Fibroblast of skin of left quadriceps (primary cell): ENCODE measurements around the gene RNU6-8.

ENCODE experiments used
- DNase-seq, 2 experiments: peaks; one replicate each; pipeline ENCODE4 v3.0.0-alpha.2; 2013; ENCODE audit warnings: low read depth in 2 of 2

RNU6-8 gene

GRCh38 chr14:32202998-32203882 lies at the start of gene RNU6-8:
Gene RNU6-8 (minus strand): TSS chr14:32203269.
- peak; percentile 75 for DNase-seq

- peak; percentile 57 to 60 for DNase-seq
Measured at GRCh38 chr14:32252030-32252670, 49.1 kb upstream of the RNU6-8 start.

DNA sequence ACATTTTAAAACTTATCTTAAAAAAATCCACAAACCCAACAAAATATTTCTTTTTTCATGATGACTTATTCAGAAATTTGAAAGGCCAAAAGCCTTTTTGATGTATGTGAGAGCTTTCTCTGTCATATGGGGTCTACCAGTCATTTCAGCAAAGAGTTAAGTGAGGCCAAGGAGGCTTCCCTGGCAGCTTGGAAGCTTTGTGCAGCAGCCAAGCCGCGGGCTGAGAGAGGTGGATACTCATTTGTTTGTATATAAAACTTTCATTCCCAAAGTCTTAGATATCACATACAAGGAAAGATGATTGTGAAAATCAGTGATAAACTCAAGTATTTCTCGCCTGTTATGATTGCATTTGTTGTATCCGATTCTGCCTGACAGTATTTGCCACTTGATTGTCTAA lies 48.5 kb upstream of the RNU6-8 start:
- no peak for DNase-seq

GRCh38 chr14:32250681-32251080 lies 47.6 kb upstream of the RNU6-8 start:
- no peak for DNase-seq

DNA sequence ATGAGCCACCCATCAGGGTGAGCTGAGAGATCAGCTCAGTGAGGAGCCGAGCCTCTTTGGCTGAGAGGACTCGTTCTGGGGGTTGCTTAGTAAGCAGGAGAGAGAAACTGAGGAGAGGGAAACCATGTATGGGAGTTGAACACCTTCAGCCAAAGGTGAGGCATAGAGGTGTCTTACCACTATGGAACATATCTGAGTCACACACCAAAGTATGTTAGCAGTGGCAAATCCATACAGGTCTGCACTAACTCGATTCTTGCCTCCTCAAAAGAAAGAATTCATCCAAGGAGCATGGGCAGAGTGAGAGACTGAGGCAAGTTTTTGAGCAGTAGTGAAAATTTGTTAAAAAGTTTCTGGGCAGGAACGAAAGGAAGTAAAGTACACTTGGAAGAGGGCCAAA lies 46.7 kb upstream of the RNU6-8 start:
- no peak for DNase-seq

DNA sequence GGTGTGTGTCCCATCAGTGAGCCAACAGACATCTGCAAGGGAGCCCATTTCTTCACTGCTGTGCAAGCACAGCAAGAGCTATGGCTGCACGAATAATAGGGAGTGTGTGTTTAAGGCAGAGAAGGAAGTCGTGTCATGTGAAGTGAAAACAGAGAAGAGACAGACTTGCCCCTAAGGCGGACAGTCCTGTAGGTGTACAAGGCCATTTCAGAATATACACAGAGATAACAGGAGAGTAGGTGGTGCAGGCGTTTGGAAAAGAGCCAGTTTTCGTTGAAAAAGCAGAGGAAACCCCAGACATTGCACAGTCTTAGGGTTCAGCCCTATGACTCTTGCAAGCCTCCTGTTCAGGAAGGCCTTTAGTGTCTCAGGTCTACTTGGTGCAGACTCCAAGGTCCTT lies 46.3 kb upstream of the RNU6-8 start:
- DNase-seq, result no peak

- no peak for DNase-seq
Measured at GRCh38 chr14:32246751-32247150, 43.7 kb upstream of the RNU6-8 start.

DNA sequence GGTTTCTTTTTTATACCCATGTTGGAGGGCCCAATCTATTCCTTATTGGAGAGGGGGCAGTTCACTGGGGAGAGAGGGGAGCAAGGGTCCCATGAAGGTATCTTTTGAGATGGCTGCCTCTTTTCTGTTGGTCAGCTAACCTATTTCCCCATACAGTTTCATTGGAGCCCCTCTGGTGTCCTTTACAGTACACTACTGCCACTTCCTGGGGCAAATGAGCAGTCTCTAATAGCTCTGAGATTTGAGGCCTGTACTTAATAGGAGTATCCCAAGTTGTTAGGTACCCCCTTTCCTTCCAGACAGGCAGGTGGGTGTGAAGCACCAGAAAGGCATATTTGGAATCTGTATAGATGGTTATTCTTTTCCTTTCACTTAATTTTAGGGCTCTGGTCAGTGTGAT lies 41.3 kb upstream of the RNU6-8 start:
- no peak for DNase-seq

DNA sequence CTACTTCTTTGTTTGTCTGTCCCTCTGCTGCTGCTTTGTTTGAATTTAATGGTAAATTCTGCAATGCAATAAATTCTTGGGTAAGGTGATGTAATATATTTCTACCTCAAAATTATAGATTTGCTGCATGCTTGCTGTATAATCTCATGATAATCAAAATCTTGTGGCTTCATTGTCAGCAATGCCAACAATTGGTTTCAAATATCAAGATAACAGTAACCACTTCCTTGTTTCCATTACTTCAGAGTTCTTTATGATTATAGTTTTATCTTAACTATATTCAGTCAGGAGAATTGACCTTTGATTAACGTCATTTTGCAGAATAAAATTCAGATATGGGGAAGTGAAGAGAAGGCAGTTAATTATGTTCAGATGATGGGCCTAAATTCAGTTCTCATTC lies 30.2 kb upstream of the RNU6-8 start:
- DNase-seq, result no peak

- no peak for DNase-seq
Measured at GRCh38 chr14:32232481-32232880, 29.4 kb upstream of the RNU6-8 start.

DNA sequence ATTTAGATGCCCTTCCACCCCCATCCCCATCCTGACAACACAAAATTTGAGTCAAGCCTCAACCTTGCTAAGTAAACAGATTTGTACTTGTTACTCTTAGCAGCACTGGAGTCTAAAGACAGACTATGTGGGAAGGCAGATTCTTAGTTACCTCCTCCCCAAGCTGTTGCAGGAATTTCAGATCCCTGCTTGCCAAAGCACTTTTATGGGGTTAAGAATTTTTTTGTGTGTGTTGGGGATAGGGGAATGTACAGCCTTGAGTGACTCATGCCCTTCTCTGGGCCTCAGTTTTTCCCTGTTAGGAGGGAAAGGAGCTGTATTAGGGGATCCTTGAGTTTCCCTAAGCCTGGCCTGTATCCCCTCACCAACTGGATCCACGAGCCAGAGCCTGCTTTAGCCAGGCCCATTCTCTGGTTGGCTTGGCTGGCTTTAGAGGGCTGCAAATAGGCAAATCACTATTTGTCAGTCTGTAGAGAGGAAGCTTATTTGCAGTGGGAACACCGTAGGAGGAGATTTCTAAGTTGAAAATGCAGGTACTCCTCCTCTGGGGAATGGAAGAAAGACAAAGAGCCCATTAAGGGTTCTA lies 27.7 kb upstream of the RNU6-8 start:
- DNase-seq, result peak; percentile 79 to 84

DNA sequence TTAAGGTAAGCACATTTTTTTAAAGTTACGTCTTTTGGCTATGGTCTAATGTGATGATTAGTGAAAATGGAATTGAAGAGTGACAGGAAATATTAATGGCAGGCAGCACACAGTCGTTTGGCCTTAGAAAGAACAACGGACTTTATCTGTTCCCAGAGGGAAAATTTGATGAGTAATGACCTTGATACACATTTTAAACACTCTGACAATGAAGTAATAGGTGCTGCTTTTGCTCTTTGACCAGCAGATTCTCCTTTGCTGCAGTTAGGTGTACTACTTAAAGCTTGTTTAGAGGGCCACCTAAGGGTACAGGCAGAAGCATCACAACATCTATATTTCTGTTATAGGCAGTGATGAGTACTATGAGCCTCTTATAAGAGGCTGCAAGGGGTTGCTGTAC lies 27.1 kb upstream of the RNU6-8 start:
- DNase-seq, result peak; percentile 46 to 48

- DNase-seq, result no peak
Measured at GRCh38 chr14:32226056-32226455, 23.0 kb upstream of the RNU6-8 start.

DNA sequence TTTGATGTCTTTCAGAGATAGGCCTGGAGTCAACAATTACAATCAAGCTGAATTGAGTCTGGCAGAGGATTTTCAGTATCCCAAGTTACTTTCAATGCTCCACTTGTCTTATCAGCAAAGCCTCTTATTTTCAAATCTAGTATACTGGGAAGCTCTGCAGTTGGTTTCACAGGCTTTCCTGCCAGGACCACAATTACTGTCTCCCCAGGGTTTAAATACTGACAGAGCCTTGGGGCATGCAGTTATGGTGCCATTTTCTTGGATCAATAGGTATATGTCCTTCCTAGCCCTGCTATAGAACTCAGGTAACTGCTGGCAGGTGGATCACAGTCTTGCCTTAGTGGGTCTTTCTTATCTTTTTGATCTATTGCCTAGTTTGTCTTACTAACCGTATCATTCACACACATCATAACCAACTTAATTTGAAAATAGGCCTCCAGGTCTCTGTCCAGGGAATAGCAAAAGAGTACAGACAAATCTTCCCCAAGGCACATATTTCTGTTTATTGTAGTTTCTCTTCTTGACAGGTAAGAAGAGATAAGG lies 22.4 kb upstream of the RNU6-8 start:
- DNase-seq, result no peak

GRCh38 chr14:32224737-32225377 lies 21.8 kb upstream of the RNU6-8 start:
- DNase-seq, result peak; percentile 63 to 64

- no peak for DNase-seq
Measured at GRCh38 chr14:32217301-32217700, 14.2 kb upstream of the RNU6-8 start.

GRCh38 chr14:32212833-32213232 lies 9.8 kb upstream of the RNU6-8 start:
- no peak for DNase-seq

- no peak for DNase-seq
Measured at GRCh38 chr14:32211068-32211404, 8.0 kb upstream of the RNU6-8 start.

DNA sequence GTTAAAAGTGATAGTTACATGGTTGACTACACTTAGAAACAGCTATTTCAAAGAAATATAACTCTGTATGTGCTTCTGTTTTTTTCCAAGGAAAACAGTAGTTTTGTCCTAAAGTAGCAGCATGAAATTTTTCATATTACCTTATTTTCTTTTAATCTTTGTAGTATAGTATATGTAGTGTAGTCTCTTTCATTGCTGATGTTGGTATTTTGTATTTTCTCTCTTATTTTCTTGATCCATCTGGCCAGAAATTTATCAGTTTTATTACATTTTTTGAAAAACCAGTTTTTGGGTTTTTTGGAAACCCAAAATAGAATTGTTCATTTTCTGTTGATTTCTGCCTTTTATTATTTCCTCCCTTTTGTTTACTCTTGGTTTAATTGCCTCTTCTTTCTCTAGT lies 6.4 kb upstream of the RNU6-8 start:
- no peak for DNase-seq

- DNase-seq, result no peak
Measured at GRCh38 chr14:32208490-32208889, 5.4 kb upstream of the RNU6-8 start.

DNA sequence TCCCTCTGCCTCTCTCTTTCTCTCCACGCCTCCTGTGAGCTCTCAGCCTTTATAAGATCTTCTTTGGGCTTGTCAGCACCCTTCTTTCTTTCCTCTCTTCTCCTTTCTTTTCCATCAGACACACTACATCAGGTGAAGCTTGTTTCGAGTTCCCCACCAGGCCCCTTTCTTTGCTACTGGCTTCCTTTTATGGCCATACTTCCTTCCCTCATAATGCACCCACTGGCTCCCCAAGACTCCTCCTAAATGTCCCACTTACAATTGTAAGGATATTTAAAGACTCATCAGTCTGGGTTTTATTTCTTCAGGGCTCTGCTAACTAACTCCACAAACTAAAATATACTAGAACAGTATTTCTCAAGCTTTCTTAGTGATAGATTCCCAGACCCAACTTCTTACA lies 3.5 kb upstream of the RNU6-8 start:
- no peak for DNase-seq

- DNase-seq, result no peak
Measured at GRCh38 chr14:32205984-32206383, 2.9 kb upstream of the RNU6-8 start.
